Sigmoid colon (tissue), 7 donors: Measurements from ENCODE around the gene ASH1L. TPM values are rescaled to one million over a fixed set of nuclear protein-coding genes. Genes with fewer than 3 reads are reported as not detected.
A peak's percentile ranks its signal among the peaks of the same experiment; 100 is the strongest.
"Not testable (repeated sequence)": the region's sequence is repeated elsewhere in the genome, so short reads cannot be mapped to it uniquely, and the experiment has no call there.

Experiments used
- DNase-seq: peaks from one replicate; pipeline ENCODE4 v3.0.0-alpha.2; 2019
- H3K27ac ChIP-seq, 4 donors: fragments of 200-600 bp; sonication (generic); one replicate each; pipeline ENCODE4 v1.5.1; 2016 to 2019; ENCODE audit warnings: mild to moderate bottlenecking in 1 of 4
- H3K27me3 ChIP-seq, 3 donors: fragments of 200-600 bp; sonication (generic); one replicate each; pipeline ENCODE4 v1.5.1; 2019; ENCODE audit warnings: mild to moderate bottlenecking in 1 of 3
- H3K36me3 ChIP-seq, 4 donors: fragments of 200-600 bp; sonication (generic); one replicate each; pipeline ENCODE4 v1.5.1; 2016 to 2019
- H3K4me1 ChIP-seq, 4 donors: fragments of 200-600 bp; sonication (generic); one replicate each; pipeline ENCODE4 v1.5.1; 2017 to 2019
- H3K4me3 ChIP-seq, 4 donors: fragments of 200-600 bp; sonication (generic); one replicate each; pipeline ENCODE4 v1.5.1; 2017 to 2019; ENCODE audit warnings: mild to moderate bottlenecking in 2 of 4, moderate library complexity in 1 of 4
- H3K9me3 ChIP-seq, 4 donors: fragments of 200-600 bp in 3 of 4; sonication (generic) in 3 of 4; one replicate each; pipeline versions ENCODE4 v1.5.1 to v1.6.1; 2013 to 2019
- CTCF ChIP-seq, 4 experiments: fragments of 450-650 bp in 3 of 4; fragments of 200-600 bp in 1 of 4; IDR thresholded peaks; one replicate each; pipeline ENCODE4 v1.5.1; 2016 to 2019; ENCODE audit warnings: antibody characterized with exemption in 4 of 4, mild to moderate bottlenecking in 3 of 4, moderate library complexity in 2 of 4
- EP300 ChIP-seq, 4 donors: sonication (generic); formaldehyde crosslinking; IDR thresholded peaks; one replicate each; pipeline ENCODE4 v1.6.1; 2017; ENCODE audit warnings: antibody characterized with exemption in 4 of 4
- POLR2A ChIP-seq, 2 donors: fragments of 450-650 bp; IDR thresholded peaks; one replicate each; pipeline ENCODE4 v1.6.1; 2016; ENCODE audit warnings: antibody characterized with exemption in 2 of 2, mild to moderate bottlenecking in 2 of 2, moderate library complexity in 2 of 2
- POLR2AphosphoS5 ChIP-seq, 4 donors: sonication (generic); formaldehyde crosslinking; IDR thresholded peaks; one replicate each; pipeline ENCODE4 v1.6.1; 2017; ENCODE audit warnings: antibody characterized with exemption in 4 of 4
- WGBS, 2 donors: extraction: QIAGEN DNeasy Blood & Tissue Kit; methylation state at CpG; one replicate each; pipeline ENCODE4 v1.1.7; 2013; 5-methylcytosine and 5-hydroxymethylcytosine counted together
- intact Hi-C: fragments of 100-400 bp; cut with DNase I; formaldehyde crosslinking; loops from one replicate; pipeline ENCODE4 v1.15.1; 2023
- polyA plus RNA-seq, 3 donors: library from polyadenylated mRNA; stranded (reverse); fragments of 200-250 nt; gene quantifications; one replicate each; pipeline ENCODE4 v1.2.3, GENCODE V29; 2013
- total RNA-seq, 4 donors: library from RNA; depleted of rRNA; stranded (reverse); fragments of >200 nt; gene quantifications; one replicate each; pipeline ENCODE4 v1.1.0, GENCODE V29; 2016
- donor health status: healthy with polysubstance abuse.
- donor health status: Bipolar disorder and iron deficiency.
- donor health status: healthy.

ASH1L gene
- total and polyA plus RNA-seq, 7 donors, result 4.2 to 70.6 (median 62.4) TPM

- Histone ChIP-seq H3K9me3 (no peaks in the 10 kb centered on the region), H3K4me3 (no peak overlapping the region), H3K36me3 (no peaks in the 10 kb centered on the region), H3K4me1 (peaks cover 0 to 3% (median 0%) of the 10 kb centered on the region in 4 donors), H3K27me3 (no peaks in the 10 kb centered on the region), H3K27ac (no peak overlapping the region)
- peak; percentile 17 to 48 (median 38) for TF ChIP-seq CTCF (IDR thresholded peaks at IDR 0.05)
- no peak for TF ChIP-seq EP300 (IDR thresholded peaks at IDR 0.05)
- intact Hi-C loops, result loop anchor here (2.0 to 5.0 kb wide), 2 partner anchors 314 to 341 kb away; partner anchors contain the start of gene HCN3
- no peak for DNase-seq
- 36 to 39% methylated on average over 6 of the region's 6 CpGs for WGBS, 2 donors
These were observed 29.2 kb upstream of the ASH1L start for GRCh38 chr1:155591770-155592169.

- intact Hi-C loops, result loop anchor here (5.0 kb wide), 1 partner anchor 313 kb away; the partner anchor contains the start of gene HCN3
- not testable (repeated sequence) for H3K4me1 ChIP-seq, H3K4me3 ChIP-seq, H3K36me3 ChIP-seq, H3K27me3 ChIP-seq, H3K27ac ChIP-seq, H3K9me3 ChIP-seq, DNase-seq
- 94 to 95% methylated on average over 20 of the region's 20 CpGs for WGBS, 2 donors
These were observed 28.1 kb upstream of the ASH1L start for GRCh38 chr1:155590516-155591247.

- H3K27ac ChIP-seq, H3K36me3 ChIP-seq, DNase-seq, H3K4me1 ChIP-seq, H3K9me3 ChIP-seq, H3K27me3 ChIP-seq, intact Hi-C loops, H3K4me3 ChIP-seq: not testable (repeated sequence)
- 91 to 100% methylated on average over 2 to 3 of the region's 3 CpGs for WGBS, 2 donors
These were observed 26.7 kb upstream of the ASH1L start for GRCh38 chr1:155589282-155589681.

- DNase-seq, H3K4me3 ChIP-seq, H3K36me3 ChIP-seq, H3K27me3 ChIP-seq, intact Hi-C loops, H3K4me1 ChIP-seq, H3K27ac ChIP-seq, H3K9me3 ChIP-seq: not testable (repeated sequence)
- WGBS, 2 donors, result 93 to 96% methylated on average over 6 of the region's 6 CpGs
These were observed 21.2 kb upstream of the ASH1L start for GRCh38 chr1:155583846-155584245.

GRCh38 chr1:155575608-155576007 lies 13.0 kb upstream of the ASH1L start:
- DNase-seq, H3K27me3 ChIP-seq, H3K27ac ChIP-seq, H3K4me1 ChIP-seq, intact Hi-C loops, H3K36me3 ChIP-seq, H3K4me3 ChIP-seq, H3K9me3 ChIP-seq: not testable (repeated sequence)
- WGBS, 2 donors, result 98 to 99% methylated on average over 6 of the region's 6 CpGs

GRCh38 chr1:155574077-155574476 lies 11.5 kb upstream of the ASH1L start:
- no peak for DNase-seq
- WGBS, 2 donors, result 93 to 96% methylated on average over 3 of the region's 3 CpGs
- H3K9me3 ChIP-seq, result no peaks in the 10 kb centered on the region

More at GRCh38 chr1:155574077-155574476, 11.5 kb upstream of the ASH1L start:
- Histone ChIP-seq H3K36me3 (no peaks in the 10 kb centered on the region), H3K27ac (no peak overlapping the region), H3K4me3 (no peak overlapping the region), H3K4me1 (no peaks in the 10 kb centered on the region), H3K27me3 (no peaks in the 10 kb centered on the region)
- no peak for TF ChIP-seq EP300 (IDR thresholded peaks at IDR 0.05)
- TF ChIP-seq POLR2A (IDR thresholded peaks at IDR 0.05), result no peak
- TF ChIP-seq POLR2AphosphoS5 (IDR thresholded peaks at IDR 0.05), result no peak
- TF ChIP-seq CTCF (IDR thresholded peaks at IDR 0.05), result no peak
- intact Hi-C loops, result no loop called here
